ENCODE data around the gene SSR4. TPM values are rescaled to one million over a fixed set of nuclear protein-coding genes. Genes with fewer than 3 reads are reported as not detected.

The SSR4 gene
- total and polyA plus RNA-seq, 7 experiments from 2014 or later: 156 to 496 (median 176) TPM

GRCh38 chrX:153803211-153804099 is 9.0 kb downstream of the SSR4 start:
- peaks cover 0 to 2% (median 0%) of the 10 kb centered on the region in 7 donors for H3K4me1 Mint-ChIP-seq
- ChIA-PET CTCF (no interaction called here), POLR2A (no interaction called here)
- H3K4me3 Mint-ChIP-seq: no peak overlapping the region
- peaks cover 0 to 2% (median 0%) of the 10 kb centered on the region in 11 donors for H3K9me3 Mint-ChIP-seq
- Histone ChIP-seq H3K4me3 (ENCODE audit: low read length) (no peak overlapping the region), H3K4me1 (ENCODE audit: control insufficient read depth in 2 of 2, insufficient read depth in 2 of 2, low read length in 2 of 2) (no peaks in the 10 kb centered on the region), H3K27me3 (ENCODE audit: control insufficient read depth in 2 of 2, insufficient read depth in 2 of 2, low read length in 2 of 2) (no peaks in the 10 kb centered on the region), H3K9me3 (ENCODE audit: control insufficient read depth in 2 of 3, low read length in 3 of 3) (no peaks in the 10 kb centered on the region), H3K36me3 (ENCODE audit: control insufficient read depth in 2 of 3, insufficient read depth in 3 of 3, low read length in 3 of 3) (peaks cover 0 to 8% (median 0%) of the 10 kb centered on the region in 3 experiments), H3K27ac (ENCODE audit: low read depth, low read length) (no peak overlapping the region)
- no peak for DNase-seq
- no peak overlapping the region for H3K27ac Mint-ChIP-seq
- intact Hi-C loops (cut with micrococcal nuclease): no loop called here
- no peaks in the 10 kb centered on the region for H3K36me3 Mint-ChIP-seq
- no peak for ATAC-seq
- H3K27me3 Mint-ChIP-seq: no peaks in the 10 kb centered on the region

GRCh38 chrX:153804100-153804595 is 9.7 kb downstream of the SSR4 start:
- Histone ChIP-seq H3K4me1 (ENCODE audit: control insufficient read depth in 2 of 2, insufficient read depth in 2 of 2, low read length in 2 of 2) (no peaks in the 10 kb centered on the region), H3K27ac (ENCODE audit: low read depth, low read length) (no peak overlapping the region), H3K9me3 (ENCODE audit: control insufficient read depth in 2 of 3, low read length in 3 of 3) (no peaks in the 10 kb centered on the region), H3K4me3 (ENCODE audit: low read length) (no peak overlapping the region), H3K36me3 (ENCODE audit: control insufficient read depth in 2 of 3, insufficient read depth in 3 of 3, low read length in 3 of 3) (peaks cover 0 to under 1% (median 0%) of the 10 kb centered on the region in 3 experiments), H3K27me3 (ENCODE audit: control insufficient read depth in 2 of 2, insufficient read depth in 2 of 2, low read length in 2 of 2) (no peaks in the 10 kb centered on the region)
- Mint-ChIP-seq H3K4me1 (peaks cover 0 to 2% (median 0%) of the 10 kb centered on the region in 7 donors), H3K27ac (no peak overlapping the region), H3K36me3 (no peaks in the 10 kb centered on the region), H3K9me3 (peaks cover 0 to 2% (median 0%) of the 10 kb centered on the region in 11 donors), H3K27me3 (no peaks in the 10 kb centered on the region), H3K4me3 (no peak overlapping the region)
- ChIA-PET CTCF (no interaction called here), POLR2A (no interaction called here)
- no peak for DNase-seq
- ATAC-seq: no peak
- intact Hi-C loops (cut with micrococcal nuclease): no loop called here

DNA sequence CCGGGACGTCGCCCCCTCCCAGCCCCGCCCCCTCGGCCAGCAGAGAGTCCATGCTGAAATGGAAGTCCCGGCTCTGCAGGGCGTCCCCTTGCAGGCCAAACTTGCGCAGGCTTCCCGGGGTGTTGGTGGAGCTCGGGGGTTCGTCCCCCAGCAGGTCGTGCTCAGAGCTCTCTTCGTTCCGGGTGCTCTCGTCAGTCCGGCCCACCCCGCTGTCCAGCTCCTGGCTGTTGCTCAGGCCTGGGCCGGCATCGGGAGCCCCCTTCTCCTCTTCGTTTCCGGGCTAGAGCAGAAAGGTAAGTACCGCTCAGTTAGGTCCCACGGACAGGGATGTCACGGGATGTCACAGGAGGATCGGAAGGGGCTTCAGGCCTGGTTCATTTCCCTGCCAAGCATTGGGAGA is 10.2 kb downstream of the SSR4 start:
- Histone ChIP-seq H3K36me3 (ENCODE audit: control insufficient read depth in 2 of 3, insufficient read depth in 3 of 3, low read length in 3 of 3) (no peaks in the 10 kb centered on the region), H3K27me3 (ENCODE audit: control insufficient read depth in 2 of 2, insufficient read depth in 2 of 2, low read length in 2 of 2) (no peaks in the 10 kb centered on the region), H3K4me3 (ENCODE audit: low read length) (no peak overlapping the region), H3K27ac (ENCODE audit: low read depth, low read length) (no peak overlapping the region), H3K4me1 (ENCODE audit: control insufficient read depth in 2 of 2, insufficient read depth in 2 of 2, low read length in 2 of 2) (no peaks in the 10 kb centered on the region), H3K9me3 (ENCODE audit: control insufficient read depth in 2 of 3, low read length in 3 of 3) (no peaks in the 10 kb centered on the region)
- intact Hi-C loops (cut with micrococcal nuclease): no loop called here
- Mint-ChIP-seq H3K36me3 (no peaks in the 10 kb centered on the region), H3K4me3 (no peak overlapping the region), H3K27ac (no peak overlapping the region), H3K27me3 (no peaks in the 10 kb centered on the region), H3K9me3 (peaks cover 0 to 2% (median 0%) of the 10 kb centered on the region in 11 donors), H3K4me1 (peaks cover 0 to 2% (median 0%) of the 10 kb centered on the region in 7 donors)
- ATAC-seq: no peak
- POLR2A ChIA-PET: no interaction called here
- DNase-seq: no peak
- CTCF ChIA-PET: no interaction called here

- Histone ChIP-seq H3K4me3 (ENCODE audit: low read length) (no peak overlapping the region), H3K4me1 (ENCODE audit: control insufficient read depth in 2 of 2, insufficient read depth in 2 of 2, low read length in 2 of 2) (no peaks in the 10 kb centered on the region), H3K9me3 (ENCODE audit: control insufficient read depth in 2 of 3, low read length in 3 of 3) (no peaks in the 10 kb centered on the region), H3K27ac (ENCODE audit: low read depth, low read length) (no peak overlapping the region), H3K27me3 (ENCODE audit: control insufficient read depth in 2 of 2, insufficient read depth in 2 of 2, low read length in 2 of 2) (no peaks in the 10 kb centered on the region), H3K36me3 (ENCODE audit: control insufficient read depth in 2 of 3, insufficient read depth in 3 of 3, low read length in 3 of 3) (no peaks in the 10 kb centered on the region)
- POLR2A ChIA-PET: no interaction called here
- H3K36me3 Mint-ChIP-seq: no peaks in the 10 kb centered on the region
- no peaks in the 10 kb centered on the region for H3K27me3 Mint-ChIP-seq
- intact Hi-C loops (cut with micrococcal nuclease): no loop called here
- CTCF ChIA-PET: no interaction called here
- ATAC-seq (no peak), DNase-seq (no peak)
- H3K27ac Mint-ChIP-seq: no peak overlapping the region
- H3K4me1 Mint-ChIP-seq: peaks cover 0 to 2% (median 0%) of the 10 kb centered on the region in 7 donors
- H3K9me3 Mint-ChIP-seq: peaks cover 0 to 2% (median 0%) of the 10 kb centered on the region in 11 donors
- no peak overlapping the region for H3K4me3 Mint-ChIP-seq
Measured at GRCh38 chrX:153805436-153805835, 11.0 kb downstream of the SSR4 start.

DNA sequence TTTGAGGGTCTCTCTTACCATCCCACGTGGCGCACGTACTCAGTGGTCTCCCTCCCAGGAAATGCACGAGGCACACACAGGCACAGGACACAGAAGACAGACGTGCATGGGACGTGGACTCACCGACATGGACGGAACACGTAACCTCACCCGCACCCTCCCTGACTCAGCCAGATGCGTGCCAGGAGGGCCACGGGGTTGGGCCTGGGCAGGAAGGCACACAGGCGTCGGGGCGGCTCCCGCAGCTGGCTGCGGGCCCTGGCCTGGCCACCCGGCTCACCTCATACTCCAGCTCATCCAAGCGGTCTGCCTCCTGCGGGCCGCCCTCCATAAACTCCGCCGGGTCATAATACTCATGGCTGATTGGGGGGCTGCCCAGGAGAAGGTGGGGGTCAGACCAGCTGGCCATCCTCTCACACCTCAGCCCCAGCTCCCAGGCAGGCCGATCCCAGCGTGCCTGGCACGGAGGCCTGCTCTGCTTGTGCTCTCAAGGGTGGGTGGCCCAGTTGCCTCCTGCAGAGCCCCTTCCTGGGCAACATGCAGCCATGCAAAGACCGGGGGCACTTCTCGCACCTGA is 12.6 kb downstream of the SSR4 start:
- Mint-ChIP-seq H3K4me3 (no peak overlapping the region), H3K27me3 (peaks cover 0 to 6% (median 0%) of the 10 kb centered on the region in 5 donors), H3K27ac (no peak overlapping the region), H3K4me1 (peaks cover 0 to 2% (median 0%) of the 10 kb centered on the region in 7 donors), H3K36me3 (no peaks in the 10 kb centered on the region), H3K9me3 (peaks cover 0 to 2% (median 0%) of the 10 kb centered on the region in 11 donors)
- ATAC-seq: no peak
- ChIA-PET CTCF (no interaction called here), POLR2A (no interaction called here)
- no peak overlapping the region for H3K27ac ChIP-seq (ENCODE audit: low read depth, low read length)
- no peaks in the 10 kb centered on the region for H3K4me1 ChIP-seq (ENCODE audit: control insufficient read depth in 2 of 2, insufficient read depth in 2 of 2, low read length in 2 of 2)
- H3K36me3 ChIP-seq (ENCODE audit: control insufficient read depth in 2 of 3, insufficient read depth in 3 of 3, low read length in 3 of 3): no peaks in the 10 kb centered on the region
- no peak overlapping the region for H3K4me3 ChIP-seq (ENCODE audit: low read length)
- intact Hi-C loops (cut with micrococcal nuclease): no loop called here
- H3K9me3 ChIP-seq (ENCODE audit: control insufficient read depth in 2 of 3, low read length in 3 of 3): no peaks in the 10 kb centered on the region
- no peaks in the 10 kb centered on the region for H3K27me3 ChIP-seq (ENCODE audit: control insufficient read depth in 2 of 2, insufficient read depth in 2 of 2, low read length in 2 of 2)
- DNase-seq: no peak

DNA sequence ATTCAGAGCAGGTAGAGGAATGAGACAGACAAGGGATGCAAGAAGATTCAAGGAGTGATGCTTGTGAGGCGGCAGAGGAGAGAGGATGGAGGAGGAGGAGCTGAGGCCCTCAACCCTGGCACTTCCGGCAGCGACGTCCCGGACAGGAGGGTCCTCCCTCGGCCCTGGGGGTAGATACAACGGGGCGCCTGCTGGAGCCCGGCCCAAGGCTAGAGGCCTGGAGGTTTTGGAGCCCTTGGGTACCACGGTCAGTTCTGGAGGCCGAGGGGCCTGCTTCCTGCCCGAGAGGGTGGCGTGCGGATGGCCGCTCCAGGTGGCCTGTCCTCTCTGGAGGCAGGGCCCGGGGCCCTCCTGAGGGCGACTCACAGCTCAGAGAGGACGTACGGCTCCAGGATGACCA is 13.5 kb downstream of the SSR4 start:
- POLR2A ChIA-PET: no interaction called here
- H3K4me3 ChIP-seq (ENCODE audit: low read length): no peak overlapping the region

More for the DNA sequence above, 13.5 kb downstream of the SSR4 start:
- Mint-ChIP-seq H3K9me3 (peaks cover 0 to 2% (median 0%) of the 10 kb centered on the region in 11 donors), H3K4me1 (peaks cover 0 to 2% (median 0%) of the 10 kb centered on the region in 7 donors), H3K27ac (no peak overlapping the region), H3K27me3 (peaks cover 0 to 8% (median 0%) of the 10 kb centered on the region in 5 donors), H3K4me3 (no peak overlapping the region), H3K36me3 (no peaks in the 10 kb centered on the region)
- CTCF ChIA-PET: no interaction called here
- no peaks in the 10 kb centered on the region for H3K27me3 ChIP-seq (ENCODE audit: control insufficient read depth in 2 of 2, insufficient read depth in 2 of 2, low read length in 2 of 2)
- H3K4me1 ChIP-seq (ENCODE audit: control insufficient read depth in 2 of 2, insufficient read depth in 2 of 2, low read length in 2 of 2): no peaks in the 10 kb centered on the region
- H3K36me3 ChIP-seq (ENCODE audit: control insufficient read depth in 2 of 3, insufficient read depth in 3 of 3, low read length in 3 of 3): no peaks in the 10 kb centered on the region
- DNase-seq (no peak), ATAC-seq (no peak)
- no peak overlapping the region for H3K27ac ChIP-seq (ENCODE audit: low read depth, low read length)
- no peaks in the 10 kb centered on the region for H3K9me3 ChIP-seq (ENCODE audit: control insufficient read depth in 2 of 3, low read length in 3 of 3)
- intact Hi-C loops (cut with micrococcal nuclease): no loop called here

All from naive thymus-derived CD4-positive, alpha-beta T cell (primary cell).